Measurements from ENCODE around the gene FAXC. TPM values are rescaled to one million over a fixed set of nuclear protein-coding genes. Genes with fewer than 3 reads are reported as not detected.

FAXC gene
- total and polyA plus RNA-seq, 2 of the 8 experiments (the other 6 are each of a cell fraction or from before 2014, with no cell fraction given), result 23.2 to 29.8 TPM

DNA sequence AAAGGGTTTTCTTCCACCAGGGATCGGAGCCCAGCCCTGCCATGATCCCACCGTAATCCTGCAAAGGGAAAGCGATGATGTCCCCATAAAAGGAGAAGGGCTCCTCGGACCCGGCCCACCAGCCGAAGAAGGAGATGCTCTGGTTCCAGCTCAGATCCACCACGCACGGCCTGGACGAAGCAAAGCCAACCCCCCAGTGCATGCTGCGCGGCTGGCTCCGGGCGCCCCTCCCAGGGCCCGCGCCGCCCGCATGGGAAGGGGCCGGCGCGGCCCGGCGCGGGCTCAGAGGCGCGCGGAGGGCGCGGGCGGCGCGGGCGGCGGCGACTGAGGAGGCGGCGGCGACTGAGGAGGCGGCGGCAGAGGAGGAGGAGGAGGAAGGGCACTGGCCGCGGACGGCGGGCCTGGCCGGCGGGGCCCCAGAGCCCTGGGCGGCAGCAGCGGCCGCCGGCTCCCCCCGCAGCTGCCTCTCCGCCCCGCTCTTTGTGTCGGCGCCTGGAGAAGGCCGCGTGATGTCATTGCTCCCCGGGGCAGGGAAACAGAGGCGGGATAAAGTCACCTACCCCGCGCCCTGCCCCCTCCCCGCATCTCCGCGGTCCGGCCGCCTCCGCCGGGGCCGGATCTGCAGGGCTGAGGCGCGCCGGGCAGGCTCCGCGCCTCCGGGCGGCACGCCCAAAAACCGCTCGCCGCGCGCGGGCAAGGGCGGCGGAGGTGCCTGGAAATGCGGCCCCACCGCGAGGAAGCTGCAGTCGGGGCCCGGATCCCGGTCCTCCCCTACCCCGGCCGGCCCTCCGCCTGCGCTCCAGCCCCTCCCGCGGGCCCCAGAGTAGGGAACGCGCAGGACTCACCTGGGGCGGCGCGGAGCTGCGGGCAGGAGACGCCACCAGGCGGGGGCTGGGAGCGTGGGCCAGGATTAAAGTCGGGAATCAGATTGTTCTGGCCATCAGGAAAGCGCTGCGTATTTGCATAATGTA is at the start of gene FAXC (continued):
- TF ChIP-seq RBBP5 (IDR thresholded peaks at IDR 0.05; ENCODE audit: borderline replicate concordance, low read depth, low read length), result peak; percentile 31; the same call in 1 of the 2 replicates
- TF ChIP-seq POLR2AphosphoS5 (IDR thresholded peaks at IDR 0.05; ENCODE audit: low read depth, low read length), result peak; percentile 66
- TF ChIP-seq TBP (IDR thresholded peaks at IDR 0.05; ENCODE audit: low read depth, low read length), result peak; percentile 17
- TF ChIP-seq GABPA (IDR thresholded peaks at IDR 0.05; ENCODE audit: borderline replicate concordance, insufficient read depth, low read length), result 0 out of 2 replicates have a peak, but pooled peaks have one; percentile 4
- no peak; the same call in 1 of the 2 replicates for TF ChIP-seq EGR1 (IDR thresholded peaks at IDR 0.05; ENCODE audit: borderline replicate concordance, low read depth, low read length)
- TF ChIP-seq BACH1 (IDR thresholded peaks at IDR 0.05; ENCODE audit: low read length), result peak; percentile 16; the same call in 1 of the 2 replicates
- TF ChIP-seq, protein P1, sequence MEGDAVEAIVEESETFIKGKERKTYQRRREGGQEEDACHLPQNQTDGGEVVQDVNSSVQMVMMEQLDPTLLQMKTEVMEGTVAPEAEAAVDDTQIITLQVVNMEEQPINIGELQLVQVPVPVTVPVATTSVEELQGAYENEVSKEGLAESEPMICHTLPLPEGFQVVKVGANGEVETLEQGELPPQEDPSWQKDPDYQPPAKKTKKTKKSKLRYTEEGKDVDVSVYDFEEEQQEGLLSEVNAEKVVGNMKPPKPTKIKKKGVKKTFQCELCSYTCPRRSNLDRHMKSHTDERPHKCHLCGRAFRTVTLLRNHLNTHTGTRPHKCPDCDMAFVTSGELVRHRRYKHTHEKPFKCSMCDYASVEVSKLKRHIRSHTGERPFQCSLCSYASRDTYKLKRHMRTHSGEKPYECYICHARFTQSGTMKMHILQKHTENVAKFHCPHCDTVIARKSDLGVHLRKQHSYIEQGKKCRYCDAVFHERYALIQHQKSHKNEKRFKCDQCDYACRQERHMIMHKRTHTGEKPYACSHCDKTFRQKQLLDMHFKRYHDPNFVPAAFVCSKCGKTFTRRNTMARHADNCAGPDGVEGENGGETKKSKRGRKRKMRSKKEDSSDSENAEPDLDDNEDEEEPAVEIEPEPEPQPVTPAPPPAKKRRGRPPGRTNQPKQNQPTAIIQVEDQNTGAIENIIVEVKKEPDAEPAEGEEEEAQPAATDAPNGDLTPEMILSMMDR (IDR thresholded peaks at IDR 0.05; ENCODE audit: control extremely low read depth in 1 of 3, insufficient read depth in 1 of 3, low read depth in 1 of 3, low read length in 3 of 3), result peak; percentile 31 to 45 (median 35)
- peak; percentile 42 for TF ChIP-seq ASH2L (IDR thresholded peaks at IDR 0.05; ENCODE audit: low read length)
- peak; percentile 75 for TF ChIP-seq KDM4A (IDR thresholded peaks at IDR 0.05; ENCODE audit: low read depth, low read length, severe bottlenecking)
- TF ChIP-seq SIRT6 (IDR thresholded peaks at IDR 0.05; ENCODE audit: low read length), result no peak
- peak; percentile 13 for TF ChIP-seq TAF7 (optimal IDR thresholded peaks at IDR 0.05; ENCODE audit: borderline replicate concordance, low read depth, low read length)
- TF ChIP-seq NANOG (IDR thresholded peaks at IDR 0.05; ENCODE audit: insufficient read depth, low read depth, low read length, poor library complexity, severe bottlenecking), result no peak
- peak in 1 of 2 experiments; percentile 44; a peak in 1 of 4 replicates for TF ChIP-seq SIN3A (conservative IDR thresholded peaks at IDR 0.05 in 1 of 2, IDR thresholded peaks at IDR 0.05 in 1 of 2; ENCODE audit: low read depth in 1 of 2, low read length in 2 of 2)
